GM12878 (cell line): ENCODE data around the gene PDE10A. TPM values are rescaled to one million over a fixed set of nuclear protein-coding genes. Genes with fewer than 3 reads are reported as not detected.

ENCODE experiments used
- ATAC-seq: fragments of 200-7000 bp; cut with Tn5 transposase; 3 replicates; pipeline ENCODE4 v1.9.1; 2020; ENCODE audit warnings: mild to moderate bottlenecking, moderate library complexity
- BruUV-seq: library from RNA; stranded (reverse); fragments of 400-500 nt; replicated peaks from 2 replicates; lab custom pipeline; 2021; lab: Mats Ljungman, UMichigan
- CTCF ChIA-PET: fragments of 300-600 bp; sonication (Branson Sonifier 250); formaldehyde crosslinking; extraction: SDS; loops from one replicate; lab custom pipeline; 2021; ENCODE audit warnings: inconsistent platforms; lab: Yijun Ruan, JAX
- POLR2A ChIA-PET: fragments of 350-600 bp; formaldehyde crosslinking; extraction: SDS; loops from one replicate; lab custom pipeline; 2021; ENCODE audit warnings: inconsistent platforms; lab: Charles Lee
- RAD21 ChIA-PET: fragments of 300-600 bp; sonication (Branson Sonifier 250); formaldehyde crosslinking; loops from one replicate; lab custom pipeline; 2023; ENCODE audit warnings: antibody characterized with exemption; ENCODE audit not compliant: unreplicated experiment; lab: Charles Lee
- SMC1A ChIA-PET: fragments of 300-600 bp; sonication (Branson Sonifier 250); formaldehyde crosslinking; loops from one replicate; lab custom pipeline; 2023; ENCODE audit not compliant: unreplicated experiment, uncharacterized antibody; lab: Charles Lee
- DNase-seq: peaks from one replicate; pipeline ENCODE4 v3.0.0-alpha.2; 2011; ENCODE audit warnings: low read depth, low spot score
- FAIRE-seq: peaks from 3 replicates; lab custom pipeline; 2011; peaks lifted over from hg19 to GRCh38; lab: Jason Lieb, UNC
- H2AFZ ChIP-seq: 2 replicates; pipeline ENCODE4 v1.6.0; 2011; ENCODE audit warnings: low read depth, low read length, control low read depth; ENCODE audit not compliant: control insufficient read depth
- H3K27ac ChIP-seq: 2 replicates; pipeline ENCODE4 v1.5.1; 2011; ENCODE audit warnings: control low read depth; ENCODE audit not compliant: control insufficient read depth, insufficient read depth
- H3K27me3 ChIP-seq, 2 experiments: replicated peaks in 1 of 2; 2 replicates each; pipeline versions ENCODE4 v1.6.0 to v1.6.1; 2011; ENCODE audit warnings: low read length in 1 of 2; ENCODE audit not compliant: control insufficient read depth in 2 of 2, insufficient read depth in 2 of 2
- H3K36me3 ChIP-seq, 2 experiments: 2 replicates each; pipeline ENCODE4 v1.5.1; 2011; ENCODE audit warnings: low read length in 1 of 2; ENCODE audit not compliant: control insufficient read depth in 2 of 2, insufficient read depth in 2 of 2
- H3K4me1 ChIP-seq: 2 replicates; pipeline ENCODE4 v1.6.1; 2011; ENCODE audit warnings: mild to moderate bottlenecking, low read length, moderate library complexity, mixed read lengths; ENCODE audit not compliant: control insufficient read depth, insufficient read depth
- H3K4me2 ChIP-seq: 2 replicates; pipeline ENCODE4 v1.6.0; 2011; ENCODE audit warnings: control low read depth; ENCODE audit not compliant: control insufficient read depth, insufficient read depth
- H3K4me3 ChIP-seq: fragments of 200-600 bp; sonication (generic); 2 replicates; pipeline ENCODE4 v1.5.1; 2016
- H3K79me2 ChIP-seq: 2 replicates; pipeline ENCODE4 v1.6.0; 2011; ENCODE audit warnings: low read length; ENCODE audit not compliant: control insufficient read depth, insufficient read depth
- H3K9ac ChIP-seq: 2 replicates; pipeline ENCODE4 v1.8.0; 2011; ENCODE audit warnings: low read length, control low read depth, mixed read lengths; ENCODE audit not compliant: control insufficient read depth, insufficient read depth
- H3K9me3 ChIP-seq: replicated peaks from 3 replicates; pipeline ENCODE4 v1.5.1; 2011; ENCODE audit warnings: mild to moderate bottlenecking, low read length; ENCODE audit not compliant: control insufficient read depth, insufficient read depth
- H4K20me1 ChIP-seq: 2 replicates; pipeline ENCODE4 v1.6.0; 2011; ENCODE audit not compliant: control insufficient read depth, insufficient read depth
- ATF7 ChIP-seq: fragments of 450-650 bp; IDR thresholded peaks from 2 replicates; pipeline ENCODE4 v1.6.1; 2016; ENCODE audit warnings: low read depth, mild to moderate bottlenecking
- CTCF ChIP-seq, 3 experiments: IDR thresholded peaks in 2 of 3; conservative IDR thresholded peaks in 1 of 3; 2 replicates each; pipeline ENCODE4 v1.5.1; 2011; ENCODE audit warnings: low read depth in 3 of 3, low read length in 3 of 3, mild to moderate bottlenecking in 3 of 3, control low read depth in 2 of 3, moderate library complexity in 2 of 3, inconsistent platforms in 1 of 3, mixed read lengths in 1 of 3; ENCODE audit not compliant: control insufficient read depth in 2 of 3, insufficient read depth in 1 of 3; ENCODE audit errors: extremely low read depth in 1 of 3
- ELK1 ChIP-seq: IDR thresholded peaks from 2 replicates; pipeline ENCODE4 v1.6.1; 2012; ENCODE audit warnings: low read depth, low read length, improper control_type of control experiment
- MTA2 ChIP-seq: fragments of 450-650 bp; IDR thresholded peaks from 2 replicates; pipeline ENCODE4 v1.6.1; 2016; ENCODE audit warnings: low read depth, mild to moderate bottlenecking, moderate library complexity
- MXI1 ChIP-seq: fragments of 150-350 bp; IDR thresholded peaks from 2 replicates; pipeline ENCODE4 v1.6.1; 2011; ENCODE audit warnings: low read depth, mild to moderate bottlenecking, inconsistent platforms, low read length, improper control_type of control experiment
- NBN ChIP-seq: fragments of 450-650 bp; IDR thresholded peaks from 2 replicates; pipeline ENCODE4 v1.6.1; 2016
- PAX8 ChIP-seq: fragments of 450-650 bp; IDR thresholded peaks from 2 replicates; pipeline ENCODE4 v1.6.1; 2017; ENCODE audit warnings: mild to moderate bottlenecking, moderate library complexity
- PML ChIP-seq: IDR thresholded peaks from 2 replicates; pipeline ENCODE4 v1.6.1; 2012; ENCODE audit warnings: low read length, inconsistent platforms
- POLR2AphosphoS2 ChIP-seq: IDR thresholded peaks from 2 replicates; pipeline ENCODE4 v1.6.1; 2011; ENCODE audit warnings: low read depth, mild to moderate bottlenecking, low read length, improper control_type of control experiment, moderate library complexity
- ZNF274 ChIP-seq: IDR thresholded peaks from one replicate; pipeline ENCODE4 v1.8.0; 2011; ENCODE audit not compliant: insufficient read length, insufficient read depth
- WGBS: methylation state at CpG from one replicate; pipeline ENCODE4 v1.1.6; 2016; ENCODE audit warnings: low lambda C conversion rate; ENCODE audit not compliant: insufficient replicate concordance, insufficient coverage; ENCODE audit errors: missing lambda C conversion rate; 5-methylcytosine and 5-hydroxymethylcytosine counted together
- in situ Hi-C: fragments of 300-500 bp; cut with MboI; formaldehyde crosslinking; loops from 9 replicates; pipeline ENCODE4 v1.14.3; 2018; ENCODE audit warnings: mixed read lengths
- intact Hi-C: fragments of 100-400 bp; cut with micrococcal nuclease; formaldehyde crosslinking; loops from one replicate; pipeline ENCODE4 v1.14.2; 2022; ENCODE audit not compliant: unreplicated experiment
- polyA plus RNA-seq, 11 experiments: library from polyadenylated mRNA; depleted of rRNA in 4 of 11; unstranded in 6 of 11; stranded (reverse) in 5 of 11; fragments of >200 nt; fragmentation: Nextera tagmentation in 4 of 11; fragmentation: Illumina TruSeq in 1 of 11; extraction: Ambion mirVana in 4 of 11; extraction: Trizol in 1 of 11; gene quantifications; 1 replicate in 1 of 11; 2 replicates in 10 of 11; pipeline versions ENCODE4 v1.2.1 to v1.2.3, GENCODE V29; 2011 to 2016; ENCODE audit warnings: inconsistent platforms in 2 of 11, missing spikeins in 2 of 11, low read depth in 1 of 11
- total RNA-seq, 4 experiments: library from RNA; depleted of rRNA in 3 of 4; stranded (reverse); fragments of >200 nt in 3 of 4; fragmentation: Illumina TruSeq in 1 of 4; extraction: Trizol in 1 of 4; gene quantifications; 2 replicates each; pipeline versions ENCODE4 v1.2.1 to v1.2.3, GENCODE V29; 2013 to 2021
- TF ChIP-seq, protein P1 (sequence below): fragments of 450-650 bp; IDR thresholded peaks from 2 replicates; pipeline ENCODE4 v1.6.1; 2017; ENCODE audit warnings: low read depth, mild to moderate bottlenecking, moderate library complexity
- TF ChIP-seq, protein P2 (sequence below): IDR thresholded peaks from 2 replicates; pipeline ENCODE4 v1.6.1; 2011; ENCODE audit warnings: low read depth, mild to moderate bottlenecking, low read length, moderate library complexity, borderline replicate concordance; ENCODE audit errors: extremely low read depth
- TF ChIP-seq, protein P3 (sequence below): fragments of 450-650 bp; IDR thresholded peaks from 2 replicates; pipeline ENCODE4 v1.6.1; 2016; ENCODE audit warnings: mild to moderate bottlenecking

PDE10A gene
- total and polyA plus RNA-seq, 10 of the 15 experiments (the other 5 are each of a cell fraction or from before 2014, with no cell fraction given): under 0.01 to 1.3 (median 0.03) TPM; not detected in 2

- Histone ChIP-seq H3K4me1 (no peaks in the 10 kb centered on the region), H3K27ac (no peak overlapping the region), H2AFZ (no peak overlapping the region), H3K27me3 (no peaks in the 10 kb centered on the region), H4K20me1 (no peaks in the 10 kb centered on the region), H3K4me3 (no peak overlapping the region), H3K9me3 (no peaks in the 10 kb centered on the region), H3K9ac (no peak overlapping the region), H3K36me3 (no peaks in the 10 kb centered on the region), H3K4me2 (no peak overlapping the region), H3K79me2 (no peaks in the 10 kb centered on the region)
- no peak for TF ChIP-seq NBN
- TF ChIP-seq, protein P1, sequence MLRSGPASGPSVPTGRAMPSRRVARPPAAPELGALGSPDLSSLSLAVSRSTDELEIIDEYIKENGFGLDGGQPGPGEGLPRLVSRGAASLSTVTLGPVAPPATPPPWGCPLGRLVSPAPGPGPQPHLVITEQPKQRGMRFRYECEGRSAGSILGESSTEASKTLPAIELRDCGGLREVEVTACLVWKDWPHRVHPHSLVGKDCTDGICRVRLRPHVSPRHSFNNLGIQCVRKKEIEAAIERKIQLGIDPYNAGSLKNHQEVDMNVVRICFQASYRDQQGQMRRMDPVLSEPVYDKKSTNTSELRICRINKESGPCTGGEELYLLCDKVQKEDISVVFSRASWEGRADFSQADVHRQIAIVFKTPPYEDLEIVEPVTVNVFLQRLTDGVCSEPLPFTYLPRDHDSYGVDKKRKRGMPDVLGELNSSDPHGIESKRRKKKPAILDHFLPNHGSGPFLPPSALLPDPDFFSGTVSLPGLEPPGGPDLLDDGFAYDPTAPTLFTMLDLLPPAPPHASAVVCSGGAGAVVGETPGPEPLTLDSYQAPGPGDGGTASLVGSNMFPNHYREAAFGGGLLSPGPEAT: no peak
- TF ChIP-seq MTA2: no peak
- TF ChIP-seq POLR2AphosphoS2: no peak
- TF ChIP-seq MXI1: no peak
- TF ChIP-seq, protein P2, sequence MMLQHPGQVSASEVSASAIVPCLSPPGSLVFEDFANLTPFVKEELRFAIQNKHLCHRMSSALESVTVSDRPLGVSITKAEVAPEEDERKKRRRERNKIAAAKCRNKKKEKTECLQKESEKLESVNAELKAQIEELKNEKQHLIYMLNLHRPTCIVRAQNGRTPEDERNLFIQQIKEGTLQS: no peak
- TF ChIP-seq ATF7: no peak
- TF ChIP-seq ELK1: no peak
- no peak for TF ChIP-seq ZNF274
- TF ChIP-seq PAX8: no peak
- TF ChIP-seq, protein P3, sequence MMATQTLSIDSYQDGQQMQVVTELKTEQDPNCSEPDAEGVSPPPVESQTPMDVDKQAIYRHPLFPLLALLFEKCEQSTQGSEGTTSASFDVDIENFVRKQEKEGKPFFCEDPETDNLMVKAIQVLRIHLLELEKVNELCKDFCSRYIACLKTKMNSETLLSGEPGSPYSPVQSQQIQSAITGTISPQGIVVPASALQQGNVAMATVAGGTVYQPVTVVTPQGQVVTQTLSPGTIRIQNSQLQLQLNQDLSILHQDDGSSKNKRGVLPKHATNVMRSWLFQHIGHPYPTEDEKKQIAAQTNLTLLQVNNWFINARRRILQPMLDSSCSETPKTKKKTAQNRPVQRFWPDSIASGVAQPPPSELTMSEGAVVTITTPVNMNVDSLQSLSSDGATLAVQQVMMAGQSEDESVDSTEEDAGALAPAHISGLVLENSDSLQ: no peak
- no peak for TF ChIP-seq CTCF (IDR thresholded peaks at IDR 0.05 in 2 of 3, conservative IDR thresholded peaks at IDR 0.05 in 1 of 3; ENCODE audit: control insufficient read depth in 2 of 3, extremely low read depth in 1 of 3, insufficient read depth in 1 of 3, low read depth in 3 of 3, low read length in 3 of 3)
- TF ChIP-seq PML: no peak
- no peak for DNase-seq
- BruUV-seq: no TSS peak
- no peak for FAIRE-seq
- WGBS: 26% methylated on average over 2 of the region's 2 CpGs
- intact Hi-C loops (no loop called here), in situ Hi-C loops (no loop called here)
- ChIA-PET SMC1A (no interaction called here), POLR2A (no interaction called here), CTCF (no interaction called here), RAD21 (no interaction called here)
- no peak for ATAC-seq
Measured at GRCh38 chr6:165568326-165568725, 94.7 kb downstream of the PDE10A start.
